ENCODE measurements around the gene ACBD4. TPM values are rescaled to one million over a fixed set of nuclear protein-coding genes. Genes with fewer than 3 reads are reported as not detected.

Gene ACBD4
- total RNA-seq, 1 donor from 2014 or later, result 9.4 TPM

- no peak overlapping the region for H3K27ac Mint-ChIP-seq (ENCODE audit: unreplicated experiment)
Measured at GRCh38 chr17:45087978-45088377, 47.5 kb upstream of the ACBD4 start.

GRCh38 chr17:45088741-45089140 lies 46.7 kb upstream of the ACBD4 start:
- Mint-ChIP-seq H3K27me3 (ENCODE audit: unreplicated experiment) (no peaks in the 10 kb centered on the region), H3K9me3 (ENCODE audit: unreplicated experiment) (no peaks in the 10 kb centered on the region), H3K4me3 (ENCODE audit: unreplicated experiment) (no peak overlapping the region), H3K4me1 (ENCODE audit: unreplicated experiment) (no peaks in the 10 kb centered on the region), H3K27ac (ENCODE audit: unreplicated experiment) (no peak overlapping the region), H3K36me3 (ENCODE audit: low read depth, unreplicated experiment) (peaks cover 30% of the 10 kb centered on the region)
- TF ChIP-seq CTCF (IDR thresholded peaks at IDR 0.05; ENCODE audit: unreplicated experiment), result no peak
- DNase-seq (ENCODE audit: low spot score), result no peak

More at GRCh38 chr17:45087978-45088377, 47.5 kb upstream of the ACBD4 start:
- H3K36me3 Mint-ChIP-seq (ENCODE audit: low read depth, unreplicated experiment), result peaks cover 25% of the 10 kb centered on the region
- H3K27me3 Mint-ChIP-seq (ENCODE audit: unreplicated experiment), result no peaks in the 10 kb centered on the region
- DNase-seq (ENCODE audit: low spot score), result no peak
- no peaks in the 10 kb centered on the region for H3K4me1 Mint-ChIP-seq (ENCODE audit: unreplicated experiment)
- no peak overlapping the region for H3K4me3 Mint-ChIP-seq (ENCODE audit: unreplicated experiment)
- no peak for TF ChIP-seq CTCF (IDR thresholded peaks at IDR 0.05; ENCODE audit: unreplicated experiment)
- H3K9me3 Mint-ChIP-seq (ENCODE audit: unreplicated experiment), result no peaks in the 10 kb centered on the region

- Mint-ChIP-seq H3K27ac (ENCODE audit: unreplicated experiment) (peak overlapping the region; percentile 6), H3K4me3 (ENCODE audit: unreplicated experiment) (peak overlapping the region; percentile 22), H3K9me3 (ENCODE audit: unreplicated experiment) (no peaks in the 10 kb centered on the region), H3K27me3 (ENCODE audit: unreplicated experiment) (peaks cover 2% of the 10 kb centered on the region), H3K4me1 (ENCODE audit: unreplicated experiment) (no peaks in the 10 kb centered on the region), H3K36me3 (ENCODE audit: low read depth, unreplicated experiment) (peaks cover 42% of the 10 kb centered on the region)
- DNase-seq (ENCODE audit: low spot score), result no peak
- TF ChIP-seq CTCF (IDR thresholded peaks at IDR 0.05; ENCODE audit: unreplicated experiment), result no peak
Measured at GRCh38 chr17:45090711-45091110, 44.8 kb upstream of the ACBD4 start.

GRCh38 chr17:45091778-45092425 lies 43.6 kb upstream of the ACBD4 start:
- H3K9me3 Mint-ChIP-seq (ENCODE audit: unreplicated experiment), result no peaks in the 10 kb centered on the region
- no peak for DNase-seq (ENCODE audit: low spot score)
- peak overlapping the region; percentile 81 for H3K4me3 Mint-ChIP-seq (ENCODE audit: unreplicated experiment)
- H3K27me3 Mint-ChIP-seq (ENCODE audit: unreplicated experiment), result peaks cover 8% of the 10 kb centered on the region
- no peak for TF ChIP-seq CTCF (IDR thresholded peaks at IDR 0.05; ENCODE audit: unreplicated experiment)
- H3K27ac Mint-ChIP-seq (ENCODE audit: unreplicated experiment), result no peak overlapping the region
- no peaks in the 10 kb centered on the region for H3K4me1 Mint-ChIP-seq (ENCODE audit: unreplicated experiment)
- peaks cover 50% of the 10 kb centered on the region for H3K36me3 Mint-ChIP-seq (ENCODE audit: low read depth, unreplicated experiment)

- no peak for DNase-seq (ENCODE audit: low spot score)
- Mint-ChIP-seq H3K4me1 (ENCODE audit: unreplicated experiment) (no peaks in the 10 kb centered on the region), H3K9me3 (ENCODE audit: unreplicated experiment) (no peaks in the 10 kb centered on the region), H3K27me3 (ENCODE audit: unreplicated experiment) (peaks cover 13% of the 10 kb centered on the region), H3K4me3 (ENCODE audit: unreplicated experiment) (no peak overlapping the region), H3K27ac (ENCODE audit: unreplicated experiment) (peak overlapping the region; percentile 30), H3K36me3 (ENCODE audit: low read depth, unreplicated experiment) (peaks cover 53% of the 10 kb centered on the region)
- TF ChIP-seq CTCF (IDR thresholded peaks at IDR 0.05; ENCODE audit: unreplicated experiment), result no peak
Measured at GRCh38 chr17:45092911-45093430, 42.5 kb upstream of the ACBD4 start.

All from endothelial cell (in vitro differentiated cells).